Urothelium cell line (cell line): ENCODE measurements around the gene RTN4.
"Not testable (repeated sequence)": the region's sequence is repeated elsewhere in the genome, so short reads cannot be mapped to it uniquely, and the experiment has no call there.

Source experiments
- DNase-seq: peaks from one replicate; pipeline ENCODE4 v3.0.0; 2011; ENCODE audit warnings: low spot score, mixed read lengths
- FAIRE-seq: peaks from 2 replicates; lab custom pipeline; 2011; peaks lifted over from hg19 to GRCh38; lab: Jason Lieb, UNC

Gene RTN4

GRCh38 chr2:55011831-55012671 lies 38.2 kb downstream of the RTN4 start:
- DNase-seq (no peak), FAIRE-seq (no peak)

GRCh38 chr2:55010915-55011314 lies 39.3 kb downstream of the RTN4 start:
- DNase-seq: no peak
- no peak for FAIRE-seq

- FAIRE-seq: no peak
- DNase-seq: no peak
These were observed 40.1 kb downstream of the RTN4 start for GRCh38 chr2:55010149-55010591.

DNA sequence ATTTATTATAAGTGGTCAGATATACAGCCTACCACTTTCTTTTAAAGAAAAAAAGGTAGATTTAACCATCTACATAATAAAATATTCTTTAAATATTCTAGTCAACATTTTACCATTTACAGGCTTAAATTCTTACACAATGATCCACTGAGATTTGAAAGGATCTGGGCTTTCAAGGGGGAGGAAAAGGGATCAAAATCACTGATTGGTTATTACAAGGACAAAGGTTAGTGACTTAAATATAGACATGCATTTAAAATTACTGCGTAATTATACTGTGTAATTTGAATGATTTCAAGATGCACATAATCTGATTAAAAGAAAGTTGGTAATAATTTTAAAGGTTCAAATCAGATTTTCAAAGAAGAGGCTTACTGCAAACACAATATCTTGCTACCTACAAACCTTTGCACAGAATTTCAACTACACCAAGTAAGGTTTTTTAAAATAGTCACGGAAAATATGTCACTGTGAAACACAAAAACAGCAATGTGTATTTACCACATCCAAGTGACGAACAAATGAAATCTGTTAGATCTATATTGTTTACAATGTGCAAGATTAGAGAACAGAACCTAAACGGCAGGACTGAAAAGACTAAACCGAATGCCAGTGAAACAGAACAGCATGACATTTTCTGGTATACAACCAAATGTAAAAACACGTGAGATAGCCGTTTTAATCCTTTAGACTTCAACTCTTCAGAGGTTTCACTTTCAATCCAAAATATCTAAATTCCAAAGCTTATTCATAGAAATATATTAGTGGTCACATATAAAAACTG lies 40.8 kb downstream of the RTN4 start:
- FAIRE-seq (no peak), DNase-seq (no peak)

GRCh38 chr2:55006306-55006705 lies 43.9 kb downstream of the RTN4 start:
- DNase-seq: no peak
- FAIRE-seq: no peak

DNA sequence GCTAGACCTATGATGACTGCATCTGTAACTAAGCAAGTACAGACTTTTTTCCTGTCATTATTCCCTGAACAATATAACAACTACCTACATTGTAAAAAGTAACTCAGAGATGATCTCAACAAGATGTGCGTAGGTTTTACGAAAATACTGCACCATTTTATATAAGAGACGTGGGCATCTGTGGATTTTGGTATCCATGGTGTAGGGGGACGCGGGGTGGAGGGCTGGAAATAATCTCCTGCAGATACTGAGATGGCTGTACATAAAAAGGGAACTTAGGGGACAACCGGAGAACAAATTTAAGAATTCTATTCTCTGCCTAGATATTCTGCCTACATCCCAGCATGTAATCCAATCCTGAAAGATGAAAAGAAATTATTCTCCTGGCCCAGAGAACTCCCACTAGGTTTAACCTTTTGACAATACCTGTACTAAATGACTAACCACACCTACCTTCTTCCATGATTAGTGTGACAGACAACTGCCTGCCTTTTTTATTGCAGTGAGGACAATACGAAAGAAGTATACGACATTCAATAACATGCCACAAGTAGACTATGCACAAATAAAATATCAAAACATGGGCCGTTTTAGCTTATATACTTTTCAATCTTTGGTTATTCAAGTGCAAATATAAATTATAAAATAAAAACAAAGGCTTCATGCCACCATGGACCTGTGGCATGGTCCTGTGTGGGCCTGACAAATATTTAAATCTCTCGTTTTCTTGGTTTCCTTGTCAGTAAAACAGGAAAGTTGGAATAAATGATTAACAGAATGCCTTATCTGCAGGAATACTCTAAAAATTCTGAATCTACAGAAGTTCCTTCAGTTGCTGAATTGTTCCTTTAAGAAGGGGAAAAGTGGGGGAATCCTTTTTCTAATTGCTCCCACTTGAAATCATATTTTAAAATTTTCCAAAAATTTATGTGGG lies 46.3 kb downstream of the RTN4 start:
- DNase-seq (no peak), FAIRE-seq (no peak)

DNA sequence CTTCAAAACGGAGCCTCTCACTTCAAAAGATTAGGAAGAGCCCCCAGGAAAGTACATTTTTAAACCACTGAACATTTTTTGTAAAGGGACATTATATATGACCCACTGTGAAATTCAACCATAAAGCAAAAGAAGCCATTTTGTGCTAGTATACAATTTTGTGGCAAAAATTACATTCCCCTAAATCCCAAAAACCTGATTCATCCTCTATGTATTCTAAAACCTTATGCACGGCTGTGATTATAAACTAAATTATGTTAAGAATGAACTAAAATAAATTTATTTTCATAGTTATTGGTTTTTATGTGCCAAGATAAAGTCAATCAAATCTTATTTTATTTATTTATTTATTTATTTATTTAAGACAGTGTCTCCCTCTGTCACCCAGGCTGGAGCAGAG lies 48.5 kb downstream of the RTN4 start:
- no peak for DNase-seq
- FAIRE-seq: no peak

- FAIRE-seq (no peak), DNase-seq (no peak)
These were observed 49.9 kb downstream of the RTN4 start for GRCh38 chr2:55000341-55000740.

- DNase-seq: peak; percentile 11
These were observed 51.1 kb downstream of the RTN4 start for GRCh38 chr2:54999182-54999581.

GRCh38 chr2:54997826-54998225 lies 52.4 kb downstream of the RTN4 start:
- no peak for FAIRE-seq
- no peak for DNase-seq

More at GRCh38 chr2:54999182-54999581, 51.1 kb downstream of the RTN4 start:
- no peak for FAIRE-seq

DNA sequence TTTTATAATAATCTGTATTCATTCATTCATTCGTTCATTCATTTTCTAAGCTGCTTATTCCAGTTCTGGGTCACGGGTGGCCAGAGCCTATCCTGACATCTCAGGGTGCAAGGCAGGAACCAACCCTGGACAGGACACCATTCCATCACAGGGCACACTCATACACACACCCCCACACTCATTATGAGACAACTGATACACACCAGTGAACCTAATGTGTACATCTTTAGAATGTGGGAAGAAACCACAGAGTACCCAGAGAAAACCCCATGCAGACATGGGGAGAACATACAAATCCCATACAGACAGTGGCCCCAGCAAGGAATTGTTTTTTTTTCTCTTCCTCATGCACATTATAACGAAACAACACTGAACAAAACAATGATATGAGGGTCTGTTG lies 54.7 kb downstream of the RTN4 start:
- no peak for FAIRE-seq

GRCh38 chr2:54990694-54991093 lies 59.6 kb downstream of the RTN4 start:
- FAIRE-seq, DNase-seq: not testable (repeated sequence)

More for the DNA sequence above, 54.7 kb downstream of the RTN4 start:
- DNase-seq: no peak

DNA sequence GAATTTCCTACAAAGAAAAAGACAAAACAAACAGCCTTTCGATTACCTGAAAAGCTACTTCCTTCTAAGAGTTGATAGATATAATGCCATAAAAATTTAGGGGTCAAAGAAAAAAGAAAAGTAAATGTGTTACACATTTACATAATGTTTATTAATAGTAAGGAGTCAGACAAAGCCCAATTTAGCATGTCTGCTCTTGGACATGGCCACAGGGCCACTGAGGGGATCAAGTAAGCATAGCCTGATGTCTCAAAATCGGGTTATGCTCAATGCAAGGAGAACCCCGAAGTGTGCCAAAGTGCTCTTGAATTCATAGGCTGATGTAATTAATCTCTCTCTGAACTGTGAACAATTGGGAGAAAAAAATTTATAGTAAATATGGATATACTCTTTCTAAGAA lies 61.6 kb downstream of the RTN4 start:
- DNase-seq: no peak
- no peak for FAIRE-seq

GRCh38 chr2:54986264-54986663 lies 64.0 kb downstream of the RTN4 start:
- DNase-seq: no peak
- no peak for FAIRE-seq

- FAIRE-seq (no peak), DNase-seq (no peak)
These were observed 65.8 kb downstream of the RTN4 start for GRCh38 chr2:54984476-54984875.

DNA sequence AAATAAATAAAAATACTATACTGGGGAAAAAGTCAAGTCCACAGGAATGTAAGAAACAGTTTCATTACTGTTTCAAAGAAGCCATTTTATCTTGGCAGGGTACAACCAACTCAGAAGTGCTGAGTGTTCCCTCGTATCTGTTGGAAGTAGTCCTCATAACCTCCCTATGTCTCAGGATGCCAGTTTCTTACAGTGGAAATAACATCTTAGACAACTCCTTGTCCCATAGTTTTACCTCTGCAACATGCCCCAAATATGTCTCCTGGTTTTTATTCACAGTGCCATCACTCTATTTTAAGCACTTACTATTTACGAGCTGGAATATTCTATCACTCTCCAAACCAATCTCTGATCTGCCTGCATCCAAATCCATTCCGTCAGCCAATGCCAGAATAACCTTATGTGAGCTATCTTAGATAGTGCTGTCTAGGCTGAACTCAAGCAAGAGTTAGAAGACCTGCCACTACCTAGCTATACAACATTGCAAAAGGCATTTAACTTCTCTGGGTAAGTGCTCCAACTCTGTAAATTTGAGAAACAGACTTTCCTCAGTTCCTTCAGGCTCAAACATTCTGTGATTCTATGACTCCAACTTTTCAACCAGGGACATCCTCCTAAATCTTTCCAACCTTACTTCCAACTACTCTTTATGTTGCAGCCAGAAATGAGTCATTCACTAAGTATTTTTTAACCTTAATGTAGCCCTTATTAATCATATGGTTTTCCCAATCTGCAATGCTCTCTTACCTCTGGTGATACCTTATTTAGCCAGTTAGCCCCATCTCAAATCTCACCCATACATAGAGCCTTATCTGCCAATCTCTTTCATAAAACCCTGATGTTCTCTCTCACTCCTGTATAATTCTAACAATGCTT lies 66.7 kb downstream of the RTN4 start:
- no peak for FAIRE-seq

DNA sequence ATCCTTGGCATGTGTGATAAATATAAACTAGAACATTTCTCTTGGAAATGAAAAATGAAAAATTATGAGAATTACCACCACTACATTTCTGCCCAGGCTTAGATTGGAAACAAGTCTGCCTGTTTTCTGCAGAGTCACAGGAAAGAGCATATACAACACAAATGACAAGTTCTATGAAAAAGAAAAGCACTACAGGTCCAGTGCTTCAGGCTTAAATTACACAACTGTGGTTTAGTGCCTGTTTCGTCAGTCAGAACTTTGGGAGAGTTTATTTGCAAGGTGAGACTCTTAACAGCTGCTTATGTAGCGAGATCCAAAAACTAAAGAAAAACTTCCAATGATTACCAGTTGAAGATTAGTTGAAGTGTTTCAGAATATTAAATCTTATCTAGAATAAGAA lies 68.9 kb downstream of the RTN4 start:
- DNase-seq (no peak), FAIRE-seq (no peak)

More for the DNA sequence above, 66.7 kb downstream of the RTN4 start:
- DNase-seq: no peak

DNA sequence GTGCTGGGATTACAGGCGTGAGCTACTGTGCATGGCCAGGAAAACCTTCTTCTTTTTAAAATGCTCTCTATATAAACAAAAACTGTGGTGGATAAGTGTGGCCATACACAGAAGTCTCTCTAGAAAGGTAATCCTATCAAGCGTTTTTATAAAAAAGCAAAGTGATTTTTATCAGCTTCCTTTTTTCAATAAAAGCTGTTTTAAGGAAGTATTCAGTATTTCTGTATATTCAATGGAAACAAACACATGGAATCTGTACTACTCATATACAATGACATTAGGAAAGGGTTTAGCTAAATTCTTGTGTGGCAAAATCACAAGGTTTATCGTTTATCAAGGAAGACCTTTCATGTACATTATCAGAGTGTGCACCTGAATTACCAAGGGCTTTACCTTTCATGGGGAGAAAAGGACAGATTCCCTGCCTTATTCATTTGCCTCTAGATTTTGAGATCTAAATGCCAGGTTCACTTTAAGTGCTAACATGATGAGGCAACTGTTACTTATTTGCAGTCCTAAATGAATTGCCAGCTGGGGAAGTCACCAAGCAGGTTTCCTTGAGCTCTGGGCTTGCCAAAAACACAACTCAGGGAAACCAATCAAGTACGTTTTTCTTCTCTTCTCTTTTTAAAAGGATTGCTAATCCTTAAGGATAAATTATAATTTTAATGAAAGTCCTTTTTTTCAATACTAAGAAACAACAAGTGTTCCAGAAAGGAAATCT lies 70.8 kb downstream of the RTN4 start:
- FAIRE-seq: no peak
- DNase-seq: no peak

DNA sequence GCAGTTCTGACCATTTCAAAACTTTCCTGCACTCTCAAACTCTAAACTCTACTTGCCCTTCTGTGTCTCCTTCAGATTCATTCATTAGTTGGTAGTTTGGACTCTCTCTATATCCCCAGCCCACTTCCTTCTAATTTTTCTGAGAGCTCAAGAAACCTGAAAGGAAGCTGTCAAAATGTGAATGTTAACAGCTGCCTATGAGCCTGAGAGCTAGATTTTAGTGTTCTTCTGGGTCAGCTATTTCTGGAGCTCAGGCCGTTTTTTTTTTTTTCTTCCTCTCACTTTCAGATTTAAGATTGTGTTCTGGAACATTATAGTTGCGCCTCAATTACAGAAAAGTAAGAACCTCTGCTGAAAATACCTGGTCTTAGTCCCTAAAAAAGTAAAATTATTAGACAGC lies 73.1 kb downstream of the RTN4 start:
- FAIRE-seq (no peak), DNase-seq (no peak)
